Measurements from ENCODE around the gene CD164L2. TPM values are rescaled to one million over a fixed set of nuclear protein-coding genes. Genes with fewer than 3 reads are reported as not detected.

Gene CD164L2
- total RNA-seq, 1 donor from 2014 or later, result 6.8 TPM

GRCh38 chr1:27338751-27339150 is 44.4 kb downstream of the CD164L2 start:
- Histone ChIP-seq H3K36me3 (peaks cover 45% of the 10 kb centered on the region), H3K27me3 (ENCODE audit: low read depth) (no peaks in the 10 kb centered on the region), H3K9me3 (no peaks in the 10 kb centered on the region), H3K4me1 (peaks cover 27% of the 10 kb centered on the region), H3K27ac (no peak overlapping the region), H3K4me3 (no peak overlapping the region)
- DNase-seq (no peak), ATAC-seq (no peak)
- no peak for TF ChIP-seq CTCF (IDR thresholded peaks at IDR 0.05)
- intact Hi-C loops (cut with DNase I), result no loop called here

GRCh38 chr1:27336756-27337155 is 46.4 kb downstream of the CD164L2 start:
- DNase-seq, result no peak
- TF ChIP-seq CTCF (IDR thresholded peaks at IDR 0.05), result no peak
- Histone ChIP-seq H3K27me3 (ENCODE audit: low read depth) (no peaks in the 10 kb centered on the region), H3K4me1 (peaks cover 16% of the 10 kb centered on the region), H3K4me3 (no peak overlapping the region), H3K36me3 (peaks cover 65% of the 10 kb centered on the region), H3K27ac (no peak overlapping the region), H3K9me3 (no peaks in the 10 kb centered on the region)
- ATAC-seq, result no peak
- intact Hi-C loops (cut with DNase I), result no loop called here

- no peak overlapping the region for H3K4me3 ChIP-seq
- no peaks in the 10 kb centered on the region for H3K9me3 ChIP-seq
- no peak overlapping the region for H3K27ac ChIP-seq
- intact Hi-C loops (cut with DNase I), result no loop called here
- H3K36me3 ChIP-seq, result peaks cover 75% of the 10 kb centered on the region
- no peak for TF ChIP-seq CTCF (IDR thresholded peaks at IDR 0.05)
- DNase-seq (no peak), ATAC-seq (no peak)
- H3K4me1 ChIP-seq, result peaks cover 7% of the 10 kb centered on the region
- H3K27me3 ChIP-seq (ENCODE audit: low read depth), result no peaks in the 10 kb centered on the region
Observed at GRCh38 chr1:27335506-27336422, 47.4 kb downstream of the CD164L2 start.

- no peak overlapping the region for H3K27ac ChIP-seq
- H3K4me1 ChIP-seq, result peaks cover 8% of the 10 kb centered on the region
- no peak for DNase-seq
- H3K9me3 ChIP-seq, result no peaks in the 10 kb centered on the region
- intact Hi-C loops (cut with DNase I), result no loop called here
- H3K27me3 ChIP-seq (ENCODE audit: low read depth), result no peaks in the 10 kb centered on the region
- peak in 1 of 2 donors; percentile 6 for ATAC-seq
- H3K4me3 ChIP-seq, result no peak overlapping the region
- no peak for TF ChIP-seq CTCF (IDR thresholded peaks at IDR 0.05)
- H3K36me3 ChIP-seq, result peaks cover 85% of the 10 kb centered on the region
Observed at GRCh38 chr1:27333717-27334279, 49.3 kb downstream of the CD164L2 start.

- DNase-seq (peak; percentile 69), ATAC-seq (peak; percentile 77 to 79)
- no peak overlapping the region for H3K4me3 ChIP-seq
- no peaks in the 10 kb centered on the region for H3K27me3 ChIP-seq (ENCODE audit: low read depth)
- H3K36me3 ChIP-seq, result peaks cover 87% of the 10 kb centered on the region
- H3K4me1 ChIP-seq, result peaks cover 11% of the 10 kb centered on the region
- H3K9me3 ChIP-seq, result no peaks in the 10 kb centered on the region
- TF ChIP-seq CTCF (IDR thresholded peaks at IDR 0.05), result peak; percentile 86
- H3K27ac ChIP-seq, result no peak overlapping the region
- intact Hi-C loops (cut with DNase I), result no loop called here
Observed at GRCh38 chr1:27332536-27333281, 50.4 kb downstream of the CD164L2 start.

Measured in lower lobe of right lung (tissue), 2 donors.